Measurements from ENCODE around the gene PRKAG2.

PRKAG2 gene

GRCh38 chr7:151665368-151665767 lies 211.5 kb downstream of the PRKAG2 start:
- FAIRE-seq, result no peak
- TF ChIP-seq CTCF (IDR thresholded peaks at IDR 0.05; ENCODE audit: insufficient read depth, missing control alignments), result no peak
- DNase-seq (ENCODE audit: insufficient read length, low spot score), result no peak

GRCh38 chr7:151664268-151664667 lies 212.6 kb downstream of the PRKAG2 start:
- TF ChIP-seq CTCF (IDR thresholded peaks at IDR 0.05; ENCODE audit: insufficient read depth, missing control alignments), result no peak
- FAIRE-seq (no peak), DNase-seq (ENCODE audit: insufficient read length, low spot score) (no peak)

- DNase-seq (ENCODE audit: insufficient read length, low spot score) (no peak), FAIRE-seq (no peak)
- no peak for TF ChIP-seq CTCF (IDR thresholded peaks at IDR 0.05; ENCODE audit: insufficient read depth, missing control alignments)
Observed at GRCh38 chr7:151663382-151664100, 213.4 kb downstream of the PRKAG2 start.

- no peak for TF ChIP-seq CTCF (IDR thresholded peaks at IDR 0.05; ENCODE audit: insufficient read depth, missing control alignments)
- FAIRE-seq (no peak), DNase-seq (ENCODE audit: insufficient read length, low spot score) (no peak)
Observed at GRCh38 chr7:151662251-151662826, 214.6 kb downstream of the PRKAG2 start.

GRCh38 chr7:151661587-151661986 lies 215.3 kb downstream of the PRKAG2 start:
- no peak for TF ChIP-seq CTCF (IDR thresholded peaks at IDR 0.05; ENCODE audit: insufficient read depth, missing control alignments)
- FAIRE-seq (no peak), DNase-seq (ENCODE audit: insufficient read length, low spot score) (no peak)

- no peak for TF ChIP-seq CTCF (IDR thresholded peaks at IDR 0.05; ENCODE audit: insufficient read depth, missing control alignments)
- DNase-seq (ENCODE audit: insufficient read length, low spot score) (no peak), FAIRE-seq (no peak)
Observed at GRCh38 chr7:151660141-151660540, 216.8 kb downstream of the PRKAG2 start.

- DNase-seq (ENCODE audit: insufficient read length, low spot score), result no peak
- no peak for FAIRE-seq
- TF ChIP-seq CTCF (IDR thresholded peaks at IDR 0.05; ENCODE audit: insufficient read depth, missing control alignments), result no peak
Observed at GRCh38 chr7:151659219-151659618, 217.7 kb downstream of the PRKAG2 start.

Data from D721Med (cell line).